Measurements from ENCODE around the gene PRXL2B. TPM values are rescaled to one million over a fixed set of nuclear protein-coding genes. Genes with fewer than 3 reads are reported as not detected.

PRXL2B gene
- total RNA-seq, 1 donor from 2014 or later = 47.3 TPM

DNA sequence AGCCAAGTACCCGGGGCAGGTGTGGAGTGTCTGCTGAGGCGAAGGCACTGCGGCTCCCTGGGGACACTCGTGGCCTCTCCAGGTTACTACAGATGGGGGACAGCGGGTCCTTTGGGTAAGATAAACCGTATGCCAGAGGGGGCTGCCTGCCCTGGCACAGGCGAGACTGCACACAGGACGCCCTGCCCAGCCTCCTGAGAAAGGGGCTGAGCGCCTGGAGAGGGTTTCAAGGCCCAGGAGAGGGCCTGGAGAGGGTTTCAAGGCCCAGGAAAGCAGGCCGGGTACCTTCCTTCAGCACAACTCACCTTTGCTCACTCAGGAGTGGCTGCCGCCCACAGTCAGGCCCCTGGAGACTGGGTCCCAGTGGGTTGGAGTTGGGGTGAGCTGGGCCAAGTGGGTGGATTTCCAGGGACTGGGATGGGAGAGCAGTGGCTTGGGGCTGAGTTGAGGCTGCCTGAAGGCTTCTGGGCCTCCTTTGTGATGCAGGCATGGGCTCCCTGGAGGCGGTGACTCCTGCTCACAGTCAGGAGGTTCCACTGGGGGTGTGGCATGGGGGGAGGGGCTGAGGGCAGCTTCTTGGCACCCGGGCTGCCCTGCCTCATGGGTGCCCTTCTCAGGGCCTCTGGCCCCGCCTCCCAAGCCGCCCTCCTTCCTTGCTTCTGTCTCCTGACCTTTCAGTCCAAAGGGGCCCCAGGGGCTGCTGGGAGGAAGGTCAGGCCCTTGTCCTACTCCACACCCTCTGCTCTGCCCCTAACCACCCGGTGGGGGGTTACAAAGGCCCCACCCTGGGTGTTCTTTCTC, 46.2 kb downstream of the PRXL2B start, which contains the start of gene MMEL1:
TSS of gene MMEL1 (minus strand) at position 456 of the 801 bp plus-strand sequence. CDS start 3,532 bp downstream, outside the sequence.
- DNase-seq (ENCODE audit: extremely low read depth, low read depth, low spot score) = no peak

DNA sequence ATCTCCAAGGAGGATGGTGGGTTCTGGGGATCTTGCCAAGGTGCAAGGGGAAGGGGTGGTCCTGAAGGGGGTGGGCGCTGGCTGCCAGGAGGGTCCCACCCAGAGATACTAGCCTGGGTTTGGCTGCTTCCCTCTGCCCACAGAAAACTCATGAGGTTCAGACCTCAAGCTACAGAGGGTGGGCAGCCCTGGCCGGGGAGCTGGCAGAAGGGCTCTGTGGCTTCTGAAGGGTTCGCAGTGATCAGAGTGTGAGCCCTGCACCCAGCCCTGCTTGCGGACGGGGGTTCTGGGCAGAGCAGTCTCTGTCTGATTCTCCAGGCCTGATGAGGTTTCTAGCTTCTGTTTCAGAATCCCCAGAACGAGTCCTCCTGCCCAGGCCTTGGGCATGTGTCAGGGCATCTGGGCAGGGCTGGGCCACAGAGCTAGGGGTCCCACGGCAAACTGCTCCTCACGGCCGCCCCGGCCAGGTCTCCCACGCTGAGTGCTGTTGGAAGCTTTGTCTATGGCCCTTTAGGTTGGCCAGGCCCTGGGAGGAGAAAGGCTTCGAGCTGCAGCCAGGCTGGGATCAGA, 46.9 kb downstream of the PRXL2B start:
- DNase-seq (ENCODE audit: extremely low read depth, low read depth, low spot score) = no peak

DNA sequence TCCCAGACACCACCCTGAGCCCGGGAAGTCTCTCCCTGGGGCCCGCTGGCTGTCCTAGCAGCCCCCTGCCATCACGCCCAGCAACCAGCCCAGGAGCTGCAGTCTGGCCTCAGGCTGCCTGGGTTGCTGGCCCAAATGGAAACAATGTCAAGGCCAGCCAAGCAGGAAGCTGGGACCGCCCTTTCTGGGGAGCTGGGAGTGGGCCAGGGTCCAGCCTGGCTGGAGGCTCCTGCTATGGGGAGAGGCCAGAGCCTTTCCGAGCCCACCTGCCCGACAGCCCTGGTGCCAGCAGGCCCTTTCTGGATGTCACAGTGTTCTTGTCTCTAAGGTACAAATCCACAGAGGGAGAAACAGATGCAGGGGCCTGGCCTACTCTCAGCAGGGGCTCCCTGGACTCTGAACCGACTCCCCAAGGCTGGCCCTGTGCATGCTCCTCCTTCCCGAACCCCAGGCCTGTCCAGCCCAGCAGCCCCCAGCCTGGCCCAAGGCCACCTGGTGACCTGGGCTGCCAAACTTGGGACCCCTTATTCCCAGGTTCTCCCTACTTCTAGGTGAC, 47.4 kb downstream of the PRXL2B start:
- DNase-seq (ENCODE audit: extremely low read depth, low read depth, low spot score) = no peak

DNA sequence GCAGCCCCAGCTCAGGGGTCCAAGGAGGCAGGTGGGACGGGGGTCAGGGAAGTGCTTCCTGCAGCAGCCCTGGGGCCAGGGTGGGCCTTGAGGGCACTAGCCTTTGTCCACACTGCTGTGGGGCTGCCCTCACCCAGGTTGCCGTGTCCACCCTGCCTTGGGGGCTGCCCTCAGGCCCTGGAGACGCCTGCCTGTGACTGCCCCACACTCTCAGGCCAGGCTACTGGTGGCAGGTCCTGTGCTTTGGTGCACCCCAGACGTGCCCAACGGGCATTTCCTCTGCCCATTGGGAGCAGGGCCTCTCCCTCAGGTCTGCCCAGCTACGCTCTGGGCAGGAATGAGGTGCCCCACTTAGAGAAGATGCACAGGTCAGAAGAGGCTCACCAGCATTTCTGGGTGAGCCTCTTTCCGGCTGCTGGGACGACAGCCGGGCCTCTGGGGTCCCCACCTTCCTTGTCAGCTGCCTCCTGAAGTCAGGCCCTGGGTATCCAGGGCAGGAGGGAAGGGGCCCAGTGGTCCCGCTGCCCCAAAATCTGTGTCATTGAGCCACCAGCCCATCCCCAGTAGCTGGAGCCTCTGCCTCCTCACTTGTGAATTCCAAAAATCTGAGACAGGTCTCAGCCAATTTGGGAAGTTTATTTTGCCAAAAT, 48.9 kb downstream of the PRXL2B start:
- DNase-seq (ENCODE audit: extremely low read depth, low read depth, low spot score) = no peak

DNA sequence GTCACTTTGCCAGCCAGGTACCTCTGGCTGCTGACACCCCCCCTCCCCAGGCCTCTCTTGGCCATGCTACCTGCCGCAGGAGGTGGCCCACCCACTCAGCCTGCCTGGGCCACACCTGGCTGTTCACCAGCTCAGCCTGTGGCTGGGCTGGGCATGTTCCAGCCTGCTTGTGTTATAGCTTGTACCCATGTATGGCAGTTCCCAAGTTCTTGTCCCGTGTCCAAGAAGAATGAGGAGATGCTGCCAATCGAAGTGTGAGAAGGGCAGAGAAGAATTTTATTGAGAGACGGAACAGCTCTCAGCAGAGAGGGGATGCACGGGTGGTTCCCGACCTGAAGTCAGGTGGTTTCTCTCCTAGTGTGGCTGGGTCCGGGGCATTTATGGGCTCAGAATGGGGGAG, 50.2 kb downstream of the PRXL2B start:
- no peak for DNase-seq (ENCODE audit: extremely low read depth, low read depth, low spot score)

DNA sequence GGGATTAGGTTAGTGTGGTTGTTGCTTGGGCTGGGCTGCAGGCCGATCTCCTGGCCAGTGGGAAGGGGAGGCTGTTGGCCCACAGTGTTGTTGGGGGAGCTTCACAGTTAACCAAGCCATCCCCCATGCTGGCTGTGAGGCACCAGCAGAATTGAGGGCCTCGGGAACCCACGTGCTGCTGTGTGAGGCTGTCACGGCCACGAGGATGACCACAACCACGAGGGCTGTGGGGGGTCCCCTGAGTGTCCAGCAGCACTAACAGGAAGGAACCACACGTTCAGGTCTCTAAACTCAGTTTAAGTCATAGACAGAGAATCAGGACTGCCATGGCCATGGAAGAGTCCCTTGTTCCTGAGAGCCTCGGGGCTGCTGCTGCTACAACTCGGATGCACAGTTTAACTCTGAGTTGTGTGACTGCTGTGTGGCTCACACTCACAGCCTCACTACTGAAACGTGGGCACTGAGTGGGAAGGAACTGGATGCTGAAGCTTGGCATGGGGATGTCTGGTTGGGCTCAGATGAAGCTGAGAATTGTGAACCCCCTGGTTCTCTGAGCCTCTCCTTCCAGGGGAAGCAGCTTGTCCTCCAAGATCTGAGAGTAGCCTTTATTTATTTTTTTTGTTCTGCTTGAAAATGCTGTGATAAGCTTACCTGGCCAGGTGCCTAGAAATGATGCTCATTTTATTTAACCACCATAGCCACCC, 51.0 kb downstream of the PRXL2B start:
- no peak for DNase-seq (ENCODE audit: extremely low read depth, low read depth, low spot score)

DNA sequence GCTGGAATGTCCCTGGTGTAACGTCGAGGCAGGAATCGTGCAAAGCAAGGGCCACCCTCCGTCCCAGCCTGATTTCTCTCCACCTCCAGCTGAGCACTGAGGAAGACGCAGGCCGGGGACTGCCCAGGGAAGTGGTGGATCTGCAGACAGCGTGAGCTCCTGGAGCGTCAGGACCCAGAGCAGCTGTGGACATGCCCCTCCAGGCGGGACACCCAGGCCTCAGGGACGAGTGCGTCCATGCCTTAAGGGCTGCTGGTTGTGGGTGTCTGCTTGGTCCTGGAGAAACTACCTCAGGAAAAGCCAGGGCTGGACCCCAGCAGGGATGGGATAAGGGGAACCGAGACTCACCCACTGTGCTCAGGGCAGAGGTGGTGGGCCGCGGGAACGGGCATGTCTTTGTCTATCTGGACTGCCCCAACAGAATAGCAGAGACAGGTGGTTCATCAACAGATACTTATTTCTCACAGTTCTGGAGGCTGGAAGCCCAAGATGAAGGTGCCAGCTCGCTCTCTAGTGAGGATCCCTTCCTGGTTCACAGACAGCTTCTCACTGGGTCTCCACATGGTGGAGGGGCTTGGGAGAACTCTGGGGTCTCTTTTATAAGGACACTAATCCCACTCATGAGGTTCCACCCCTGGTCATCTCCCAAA, 52.0 kb downstream of the PRXL2B start:
- no peak for DNase-seq (ENCODE audit: extremely low read depth, low read depth, low spot score)

DNA sequence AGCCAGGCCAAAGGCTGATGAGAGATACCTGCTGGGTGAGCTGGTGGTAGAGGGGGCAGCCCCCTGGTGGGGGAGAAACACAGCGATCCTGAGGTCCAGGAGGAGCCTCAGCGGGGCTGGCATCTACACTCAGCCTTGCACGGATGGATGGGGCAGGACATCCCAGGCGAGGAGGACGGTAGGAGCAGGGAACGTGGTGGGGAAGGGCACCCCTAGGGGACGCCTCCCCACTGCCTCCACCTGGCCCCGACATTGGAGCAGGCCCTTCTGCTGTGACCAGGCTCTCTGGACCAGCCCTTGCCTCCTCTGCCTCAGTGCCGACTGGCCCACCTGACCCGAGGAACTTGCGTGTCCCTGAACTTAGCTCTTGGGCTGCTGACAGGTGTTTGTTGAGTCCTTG, 52.6 kb downstream of the PRXL2B start:
- no peak for DNase-seq (ENCODE audit: extremely low read depth, low read depth, low spot score)

DNA sequence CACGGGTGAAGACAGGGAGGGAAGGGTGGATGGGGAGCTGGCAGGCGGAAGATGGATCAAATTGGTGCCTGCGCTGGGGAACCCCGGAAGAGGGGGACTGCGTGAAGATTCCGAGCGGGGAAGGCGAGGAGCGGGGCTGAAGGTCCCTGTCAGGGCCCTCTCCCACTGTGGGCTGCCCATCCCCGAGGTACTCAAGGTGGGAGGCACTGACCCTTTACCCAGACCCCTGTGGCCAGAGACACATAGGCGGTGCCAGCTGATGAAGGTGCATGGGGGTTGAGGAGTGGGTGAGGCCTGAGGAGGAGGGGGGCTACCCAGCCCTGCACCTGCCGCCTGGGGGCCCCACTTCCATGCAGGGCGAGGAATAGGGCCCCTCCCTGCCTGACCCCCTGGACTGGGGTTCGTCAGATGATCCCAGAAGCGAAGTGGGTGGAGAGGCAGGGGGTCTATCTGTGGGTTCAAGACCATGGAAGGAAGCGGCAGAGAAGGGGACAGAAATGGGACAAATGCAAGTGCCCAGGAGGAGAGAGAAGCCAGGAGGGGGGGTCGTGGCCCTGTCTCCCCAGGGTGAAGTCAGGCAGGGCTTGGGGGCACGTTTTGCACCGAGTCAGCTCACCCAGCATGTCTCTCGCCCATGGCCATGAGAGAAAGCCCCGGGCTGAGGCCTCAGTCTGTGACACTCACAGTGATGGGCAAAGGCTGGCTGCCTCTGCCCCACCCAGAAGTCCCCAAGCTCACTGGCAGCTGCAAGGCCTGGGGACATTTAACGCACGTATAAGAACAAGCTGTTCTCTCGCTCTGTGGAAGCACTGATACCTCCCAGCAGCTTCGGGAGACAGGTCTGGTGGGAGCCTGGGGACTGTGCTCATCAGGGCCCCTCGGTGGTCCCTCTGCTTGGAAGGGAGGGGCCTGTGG, 53.3 kb downstream of the PRXL2B start:
- no peak for DNase-seq (ENCODE audit: extremely low read depth, low read depth, low spot score)

DNA sequence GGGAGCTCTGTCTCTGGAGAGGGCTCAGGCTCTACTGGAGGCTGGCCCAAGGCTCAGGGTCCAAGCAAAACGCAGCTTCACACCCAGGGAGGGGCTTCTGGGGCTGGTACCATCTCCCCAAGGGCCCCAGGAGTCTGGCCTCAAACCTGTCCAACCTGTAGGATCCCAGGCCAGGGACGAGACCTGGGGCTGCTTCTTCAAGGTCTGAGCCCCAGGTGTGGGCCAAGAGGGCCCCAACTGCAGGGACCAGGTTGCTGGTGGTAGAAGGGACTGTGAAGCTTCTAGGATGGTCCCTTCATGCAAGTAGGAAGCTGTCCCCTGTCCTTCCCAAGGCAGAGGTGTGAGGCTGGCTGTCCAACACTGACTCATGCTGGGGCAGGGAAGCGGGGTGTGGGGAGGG, 54.0 kb downstream of the PRXL2B start:
- DNase-seq (ENCODE audit: extremely low read depth, low read depth, low spot score) = no peak

Other genes with a start within 250 kb of the PRXL2B start
- 6.6 and 7.1 TPM in 2 replicates for gene MORN1, start 195.2 kb upstream of the PRXL2B start, total RNA-seq
- 103 and 119 TPM in 2 replicates for gene RER1, start 194.9 kb upstream of the PRXL2B start, total RNA-seq
- gene PEX10, start 174.2 kb upstream of the PRXL2B start, total RNA-seq = 26.0 and 31.9 TPM in 2 replicates
- gene PLCH2, start 110.5 kb upstream of the PRXL2B start, total RNA-seq = 0.47 TPM in 1 of 2 replicates, not detected in the other
- 19.0 and 45.3 TPM in 2 replicates for gene PANK4, start 60.2 kb upstream of the PRXL2B start, total RNA-seq
- not detected in 2 replicates for gene HES5, start 56.5 kb upstream of the PRXL2B start, total RNA-seq
- 43.9 and 86.1 TPM in 2 replicates for gene TNFRSF14, start 30.4 kb upstream of the PRXL2B start, total RNA-seq
- 0.15 and 0.93 TPM in 2 replicates for gene MMEL1, start 46.2 kb downstream of the PRXL2B start, total RNA-seq
- gene TTC34, start 214.9 kb downstream of the PRXL2B start, total RNA-seq = 0.10 and 0.18 TPM in 2 replicates

Data from glomerular endothelial cell (primary cell).